ENCODE measurements around the gene ITM2B.

- no peak for TF ChIP-seq EZH2phosphoT487 (conservative IDR thresholded peaks at IDR 0.05; ENCODE audit: low read length)
- no peak for TF ChIP-seq CTCF (IDR thresholded peaks at IDR 0.05; ENCODE audit: insufficient read depth, low read length, poor library complexity, severe bottlenecking)
These were observed 84.7 kb downstream of the ITM2B start for GRCh38 chr13:48317511-48318376.

All from SU-DHL-6 (cell line).